Neural cell (in vitro differentiated cells): Measurements from ENCODE around the gene C4orf36. TPM values are rescaled to one million over a fixed set of nuclear protein-coding genes. Genes with fewer than 3 reads are reported as not detected.

Source experiments
- H2AFZ ChIP-seq: fragments of 200-600, 300-800 bp; sonication (generic), shearing (Covaris generic); 2 replicates; pipeline ENCODE4 v1.6.0; 2014; ENCODE audit warnings: low read depth, mild to moderate bottlenecking, antibody characterized with exemption, low read length, moderate library complexity
- H3F3A ChIP-seq: fragments of 200-600 bp; shearing (Covaris generic); 2 replicates; pipeline ENCODE4 v1.6.1; 2016; ENCODE audit warnings: mild to moderate bottlenecking, moderate library complexity, mixed read lengths, antibody characterized with exemption, low read length; ENCODE audit not compliant: insufficient read depth, poor library complexity, severe bottlenecking
- H3K27ac ChIP-seq: fragments of 200-600, 300-800 bp; sonication (generic), shearing (Covaris generic); 2 replicates; pipeline ENCODE4 v1.5.1; 2014; ENCODE audit warnings: mild to moderate bottlenecking, low read length, moderate library complexity
- H3K27me3 ChIP-seq: fragments of 300-800, 200-600 bp; sonication (generic), shearing (Covaris generic); 2 replicates; pipeline ENCODE4 v1.6.0; 2014; ENCODE audit warnings: mild to moderate bottlenecking, low read depth, low read length, moderate library complexity; ENCODE audit not compliant: insufficient read depth
- H3K36me3 ChIP-seq: fragments of 300-800, 200-600 bp; sonication (generic), shearing (Covaris generic); 2 replicates; pipeline ENCODE4 v1.5.1; 2014; ENCODE audit warnings: mild to moderate bottlenecking, antibody characterized with exemption, low read length, moderate library complexity; ENCODE audit not compliant: insufficient read depth
- H3K4me2 ChIP-seq: fragments of 300-800, 200-600 bp; sonication (generic), shearing (Covaris generic); 2 replicates; pipeline ENCODE4 v1.6.0; 2014; ENCODE audit warnings: mild to moderate bottlenecking, low read length
- H3K4me3 ChIP-seq: fragments of 300-800, 200-600 bp; sonication (generic), shearing (Covaris generic); 2 replicates; pipeline ENCODE4 v1.5.1; 2014; ENCODE audit warnings: mild to moderate bottlenecking, low read length, moderate library complexity
- H3K79me2 ChIP-seq: fragments of 200-600 bp; shearing (Covaris generic); replicated peaks from 2 replicates; pipeline ENCODE4 v1.6.0; 2014; ENCODE audit warnings: mild to moderate bottlenecking, low read length, moderate library complexity; ENCODE audit not compliant: insufficient read depth
- H3K9ac ChIP-seq: fragments of 300-800, 200-600 bp; sonication (generic), shearing (Covaris generic); 2 replicates; pipeline ENCODE4 v1.6.1; 2016; ENCODE audit warnings: mild to moderate bottlenecking, low read length, mixed read lengths
- H3K9me2 ChIP-seq: fragments of 200-600 bp; shearing (Covaris generic); 2 replicates; pipeline ENCODE4 v1.6.1; 2016; ENCODE audit warnings: mild to moderate bottlenecking, low read length, mixed read lengths; ENCODE audit not compliant: insufficient read depth
- H3K9me3 ChIP-seq: fragments of 200-600, 300-800 bp; sonication (generic), shearing (Covaris generic); 2 replicates; pipeline ENCODE4 v1.6.1; 2016; ENCODE audit warnings: mild to moderate bottlenecking, mixed run types, low read length, moderate library complexity, mixed read lengths
- H4K20me1 ChIP-seq: fragments of 200-600 bp; shearing (Covaris generic); 2 replicates; pipeline ENCODE4 v1.6.1; 2016; ENCODE audit warnings: mild to moderate bottlenecking, mixed run types; ENCODE audit not compliant: insufficient read depth
- CTCF ChIP-seq: fragments of 450-650 bp; IDR thresholded peaks from 2 replicates; pipeline ENCODE4 v1.5.1; 2014; ENCODE audit warnings: antibody characterized with exemption, mild to moderate bottlenecking, moderate library complexity; ENCODE audit not compliant: poor library complexity, severe bottlenecking
- EP300 ChIP-seq: fragments of 450-650 bp; conservative IDR thresholded peaks from 2 replicates; pipeline ENCODE4 v1.6.1; 2014; ENCODE audit warnings: antibody characterized with exemption, mild to moderate bottlenecking, moderate library complexity; ENCODE audit not compliant: poor library complexity, severe bottlenecking
- EZH2 ChIP-seq: fragments of 200-600, 300-800 bp; shearing (Covaris generic), sonication (generic); IDR thresholded peaks from 2 replicates; pipeline ENCODE4 v1.6.1; 2014; ENCODE audit warnings: antibody characterized with exemption, low read length, borderline replicate concordance, mild to moderate bottlenecking; ENCODE audit not compliant: insufficient read depth, poor library complexity, severe bottlenecking
- MXI1 ChIP-seq: fragments of 450-650 bp; conservative IDR thresholded peaks from 2 replicates; pipeline ENCODE4 v1.6.1; 2014; ENCODE audit warnings: antibody characterized with exemption, mild to moderate bottlenecking; ENCODE audit not compliant: poor library complexity, severe bottlenecking
- POLR2AphosphoS5 ChIP-seq: IDR thresholded peaks from 2 replicates; pipeline ENCODE4 v1.6.1; 2012
- RAD21 ChIP-seq: fragments of 450-650 bp; conservative IDR thresholded peaks from 2 replicates; pipeline ENCODE4 v1.6.1; 2014; ENCODE audit warnings: antibody characterized with exemption, mild to moderate bottlenecking, moderate library complexity
- REST ChIP-seq: IDR thresholded peaks from 2 replicates; pipeline ENCODE4 v1.6.1; 2012; ENCODE audit warnings: borderline replicate concordance
- SMC3 ChIP-seq: fragments of 450-650 bp; conservative IDR thresholded peaks from 2 replicates; pipeline ENCODE4 v1.6.1; 2014; ENCODE audit warnings: antibody characterized with exemption, mild to moderate bottlenecking, moderate library complexity; ENCODE audit not compliant: poor library complexity
- TAF1 ChIP-seq: IDR thresholded peaks from 2 replicates; pipeline ENCODE4 v1.6.1; 2012; ENCODE audit warnings: low read depth
- polyA plus RNA-seq: library from polyadenylated mRNA; depleted of rRNA; stranded (reverse); fragments of >200 nt; gene quantifications from 2 replicates; pipeline ENCODE4 v1.2.3, GENCODE V29; 2014

Gene C4orf36
- polyA plus RNA-seq, 1 donor from 2014 or later, result 1.5 TPM

GRCh38 chr4:86938771-86939520 is 46.7 kb upstream of the C4orf36 start (continued):
- TF ChIP-seq CTCF, result no peak

- Histone ChIP-seq H3K4me3 (peak overlapping the region; percentile 87), H3K27me3 (peaks cover 32% of the 10 kb centered on the region), H3K79me2 (no peaks in the 10 kb centered on the region), H4K20me1 (no peaks in the 10 kb centered on the region), H3K27ac (no peak overlapping the region), H3F3A (peaks cover 5% of the 10 kb centered on the region), H2AFZ (no peak overlapping the region), H3K9ac (no peak overlapping the region), H3K4me2 (peak overlapping the region; percentile 45), H3K9me3 (no peaks in the 10 kb centered on the region), H3K9me2 (no peaks in the 10 kb centered on the region), H3K36me3 (no peaks in the 10 kb centered on the region)
- no peak for TF ChIP-seq CTCF
- TF ChIP-seq TAF1, result no peak
- TF ChIP-seq SMC3, result no peak
- no peak for TF ChIP-seq EZH2
- no peak for TF ChIP-seq EP300
- TF ChIP-seq POLR2AphosphoS5, result no peak
- no peak for TF ChIP-seq MXI1
- no peak for TF ChIP-seq RAD21
- no peak for TF ChIP-seq REST
Observed at GRCh38 chr4:86935853-86936733, 43.9 kb upstream of the C4orf36 start.
